HS-27A (cell line): ENCODE measurements around the gene HDLBP.
"Not testable (repeated sequence)": the region's sequence is repeated elsewhere in the genome, so short reads cannot be mapped to it uniquely, and the experiment has no call there.

Experiments used
- DNase-seq: peaks from one replicate; pipeline ENCODE4 v3.0.0-alpha.2; 2012; ENCODE audit warnings: low read depth, missing footprints

HDLBP gene

GRCh38 chr2:241209271-241209670 is 106.2 kb downstream of the HDLBP start:
- DNase-seq, result no peak

DNA sequence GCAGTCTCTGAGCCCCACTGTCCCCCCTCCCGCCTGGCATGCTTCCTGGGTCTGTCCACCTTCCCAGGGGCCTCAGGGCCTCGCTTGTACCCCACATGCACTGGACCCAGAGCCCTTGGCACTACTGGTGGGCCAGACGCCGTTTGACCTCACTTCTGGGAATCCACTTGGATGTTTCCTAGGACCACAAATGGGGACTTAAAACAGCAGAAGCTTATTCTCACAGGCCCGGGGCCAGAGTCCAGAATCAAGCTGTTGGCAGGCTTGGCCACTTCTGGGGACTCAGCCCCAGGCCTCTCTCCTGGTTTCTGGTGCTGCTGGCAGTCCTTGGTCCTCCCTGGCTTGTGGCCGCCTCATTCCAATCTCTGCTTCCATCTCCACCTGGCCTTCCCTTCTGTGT is 107.4 kb downstream of the HDLBP start:
- no peak for DNase-seq

- DNase-seq, result no peak
Observed at GRCh38 chr2:241207641-241208040, 107.8 kb downstream of the HDLBP start.

DNA sequence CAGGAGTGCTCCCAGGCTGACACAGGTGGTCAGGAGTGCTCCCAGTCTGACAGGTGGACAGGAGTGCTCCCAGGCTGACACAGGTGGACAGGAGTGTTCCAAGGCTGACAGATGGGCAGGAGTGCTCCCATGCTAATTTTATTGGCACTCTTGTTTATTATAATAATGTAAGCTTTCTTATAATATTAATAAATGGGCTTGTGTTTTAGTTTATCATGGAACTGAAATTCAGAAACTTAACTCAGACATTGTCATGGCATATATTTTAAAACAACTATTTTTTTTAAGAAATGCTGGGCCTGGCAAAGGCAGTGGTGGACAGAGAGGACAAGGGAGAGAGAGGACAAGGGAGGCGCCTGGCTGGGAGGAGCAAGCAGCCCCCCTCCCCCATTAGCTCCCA is 108.3 kb downstream of the HDLBP start:
- DNase-seq, result no peak

DNA sequence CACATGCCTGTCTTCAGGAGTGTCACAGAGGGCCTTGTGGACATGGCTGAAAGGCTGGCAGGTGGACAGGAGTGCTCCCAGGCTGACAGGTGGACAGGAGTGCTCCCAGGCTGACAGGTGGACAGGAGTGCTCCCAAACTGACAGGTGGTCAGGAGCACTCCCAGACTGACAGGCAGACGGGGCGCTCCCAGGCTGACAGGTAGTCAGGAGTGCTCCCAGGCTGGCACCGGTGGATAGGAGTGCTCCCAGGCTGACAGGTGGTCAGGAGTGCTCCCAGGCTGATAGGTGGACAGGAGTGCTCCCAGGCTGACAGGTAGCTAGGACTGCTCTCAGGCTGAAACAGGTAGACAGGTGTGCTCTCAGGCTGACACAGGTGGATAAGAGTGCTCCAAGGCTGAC is 110.4 kb downstream of the HDLBP start:
- DNase-seq, result no peak

DNA sequence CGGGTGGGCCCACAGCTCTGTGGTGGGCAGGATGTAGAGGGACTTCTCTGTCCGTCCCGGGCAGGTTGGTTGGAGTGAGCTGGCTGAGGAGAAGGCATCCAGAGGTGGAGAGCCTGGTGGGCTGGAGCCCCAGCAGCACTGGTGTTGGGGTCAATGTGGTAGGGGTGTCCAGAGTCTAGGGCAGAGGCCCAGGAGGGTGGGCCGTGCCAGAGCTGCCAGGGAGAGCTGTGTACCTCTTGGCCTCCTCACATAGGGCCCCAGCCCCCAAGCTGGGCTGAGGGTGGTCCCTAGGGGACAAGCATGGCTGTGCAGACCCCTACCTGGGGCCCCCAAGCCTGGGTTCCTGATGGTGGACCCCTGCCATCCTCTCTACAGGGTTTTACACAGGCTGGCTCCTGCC is 111.0 kb downstream of the HDLBP start:
- DNase-seq, result no peak

DNA sequence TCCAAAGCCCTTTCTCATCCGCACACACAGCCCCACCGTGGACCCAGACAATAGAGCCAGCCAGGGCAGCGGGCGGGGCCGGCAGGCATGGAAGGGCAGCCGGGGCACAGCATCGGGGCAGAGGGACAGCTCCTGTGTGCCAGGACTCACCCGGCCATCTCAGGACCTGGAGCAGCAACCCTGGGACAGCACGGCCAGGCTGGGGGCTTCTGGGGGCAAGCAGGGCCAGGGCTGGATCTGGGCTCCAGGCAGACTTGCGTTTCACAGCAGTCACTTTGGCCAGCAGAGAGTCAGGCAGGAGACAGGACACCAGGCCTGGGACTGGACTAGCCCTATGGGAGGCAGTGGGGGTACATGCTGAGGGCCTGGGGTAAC is 111.5 kb downstream of the HDLBP start:
- no peak for DNase-seq

DNA sequence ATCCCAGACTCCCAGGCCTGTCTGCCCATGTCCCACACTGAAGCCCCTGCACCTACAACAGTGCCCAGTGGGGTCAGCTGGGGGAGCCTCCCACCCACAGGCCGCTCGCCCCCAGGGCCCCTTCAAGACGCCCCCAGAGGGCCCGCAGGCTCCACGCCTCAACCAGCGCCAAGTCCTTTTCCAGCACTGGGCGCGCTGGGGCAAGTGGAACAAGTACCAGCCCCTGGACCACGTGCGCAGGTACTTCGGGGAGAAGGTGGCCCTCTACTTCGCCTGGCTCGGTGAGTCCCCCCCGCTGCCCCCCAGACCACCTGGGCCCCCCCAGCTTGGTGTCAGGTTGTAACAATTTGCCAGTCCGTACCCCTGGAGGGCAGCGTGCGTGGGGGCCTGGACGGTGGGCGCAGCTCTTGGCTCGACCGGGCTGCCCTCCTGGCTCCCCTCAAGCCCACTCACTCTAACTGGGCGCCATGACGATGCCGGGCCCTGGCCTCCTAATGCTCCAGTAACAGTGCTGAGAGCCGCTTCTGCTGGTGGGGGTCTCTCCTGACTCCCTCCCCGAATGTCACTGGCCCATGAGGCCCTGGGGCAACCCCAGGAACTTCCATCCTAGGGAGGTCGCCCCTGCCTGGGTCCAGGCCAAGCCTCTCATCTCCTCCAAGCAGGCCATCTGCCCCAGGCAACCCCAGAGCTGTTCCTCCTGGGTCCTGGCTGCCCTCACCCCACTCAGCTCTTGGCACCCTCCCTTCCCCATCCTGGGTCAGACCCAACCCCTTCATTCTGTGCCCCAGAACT is 112.1 kb downstream of the HDLBP start:
- DNase-seq, result no peak

- no peak for DNase-seq
Observed at GRCh38 chr2:241202681-241203080, 112.8 kb downstream of the HDLBP start.

GRCh38 chr2:241202268-241202585 is 113.2 kb downstream of the HDLBP start:
- DNase-seq, result no peak

DNA sequence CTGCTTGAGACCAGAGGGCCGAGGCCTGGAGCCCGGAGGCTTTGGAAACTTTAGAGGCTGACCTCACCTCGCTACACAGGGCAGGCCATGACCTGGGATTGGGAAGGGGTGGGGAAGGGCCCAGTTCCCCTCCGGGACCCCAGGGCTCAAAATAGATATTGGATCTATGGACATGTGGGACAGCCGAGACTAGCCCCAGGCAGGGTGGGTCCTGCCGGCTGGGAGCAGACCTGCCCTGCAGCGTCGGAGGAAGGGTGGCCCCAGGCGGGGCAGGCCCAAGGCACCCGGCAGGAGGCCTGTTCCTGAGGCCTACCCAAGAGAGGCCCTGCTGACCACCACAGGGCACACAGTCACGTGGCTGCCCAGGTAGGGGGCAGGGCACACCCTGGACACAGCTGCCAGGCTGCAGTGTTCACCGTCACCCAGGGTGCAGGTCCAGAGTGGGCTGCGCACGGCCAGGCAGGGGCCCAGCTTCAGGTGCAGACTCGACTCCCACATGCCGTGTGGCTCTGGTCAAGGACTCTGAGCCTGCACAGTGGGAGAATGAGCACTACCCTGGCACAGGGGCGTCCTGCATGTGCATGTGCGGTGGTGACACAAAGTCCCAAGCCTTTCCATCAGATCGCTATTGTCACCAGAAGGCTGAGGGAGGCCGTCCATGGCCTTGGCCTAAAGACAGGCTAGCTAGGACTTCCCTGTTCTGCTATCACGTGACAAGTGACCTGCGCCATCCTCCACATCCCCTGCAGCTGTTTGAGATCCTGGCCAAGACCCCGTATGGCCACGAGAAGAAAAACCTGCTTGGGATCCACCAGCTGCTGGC is 113.8 kb downstream of the HDLBP start:
- no peak for DNase-seq

GRCh38 chr2:241200822-241201395 is 114.6 kb downstream of the HDLBP start:
- no peak for DNase-seq

DNA sequence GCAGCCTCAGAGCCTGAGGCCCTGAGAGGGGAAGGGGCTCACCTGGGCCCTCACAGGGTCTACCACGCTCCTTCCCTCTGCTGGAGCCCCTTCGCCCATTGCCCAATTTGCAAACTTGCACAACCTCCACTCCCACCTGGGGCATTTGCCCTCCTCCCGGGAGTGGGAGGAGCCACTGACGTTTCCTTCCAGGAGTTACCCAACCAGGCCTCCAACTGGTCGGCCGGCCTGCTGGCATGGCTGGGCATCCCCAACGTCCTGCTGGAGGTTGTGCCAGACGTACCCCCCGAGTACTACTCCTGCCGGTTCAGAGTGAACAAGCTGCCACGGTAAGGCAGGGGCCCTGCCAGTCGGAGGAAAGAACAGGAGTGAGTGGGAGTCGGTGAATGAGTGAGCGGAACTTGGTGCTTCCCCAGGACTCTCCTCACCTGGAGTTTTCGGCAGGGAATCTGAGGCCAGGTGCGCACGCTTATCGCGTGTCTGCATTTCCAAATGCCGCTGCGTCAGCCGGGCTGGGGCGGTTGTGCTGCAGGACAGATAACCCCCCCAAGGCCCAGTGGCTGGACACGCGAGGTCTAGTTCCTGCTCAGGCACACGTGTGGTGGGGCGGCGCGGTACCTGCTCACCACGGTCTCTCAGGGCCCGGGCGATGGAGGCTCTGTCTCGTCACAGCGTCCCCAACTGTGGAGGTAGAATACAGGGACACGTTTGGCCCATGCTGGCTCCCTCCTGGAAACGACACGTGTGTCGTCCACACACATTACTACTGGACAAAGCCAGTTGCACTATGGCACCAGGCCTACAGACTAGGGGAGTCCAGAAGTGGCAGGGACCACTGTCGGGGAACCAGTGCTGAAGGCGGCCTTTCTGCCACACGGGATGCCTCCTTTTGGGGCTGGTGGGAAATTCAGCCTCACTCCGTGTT is 115.3 kb downstream of the HDLBP start:
- no peak for DNase-seq

GRCh38 chr2:241199286-241199685 is 116.2 kb downstream of the HDLBP start:
- no peak for DNase-seq

GRCh38 chr2:241198381-241199279 is 116.8 kb downstream of the HDLBP start:
- no peak for DNase-seq

GRCh38 chr2:241197947-241198346 is 117.5 kb downstream of the HDLBP start:
- DNase-seq, result no peak

GRCh38 chr2:241197246-241197645 is 118.2 kb downstream of the HDLBP start:
- DNase-seq, result not testable (repeated sequence)

DNA sequence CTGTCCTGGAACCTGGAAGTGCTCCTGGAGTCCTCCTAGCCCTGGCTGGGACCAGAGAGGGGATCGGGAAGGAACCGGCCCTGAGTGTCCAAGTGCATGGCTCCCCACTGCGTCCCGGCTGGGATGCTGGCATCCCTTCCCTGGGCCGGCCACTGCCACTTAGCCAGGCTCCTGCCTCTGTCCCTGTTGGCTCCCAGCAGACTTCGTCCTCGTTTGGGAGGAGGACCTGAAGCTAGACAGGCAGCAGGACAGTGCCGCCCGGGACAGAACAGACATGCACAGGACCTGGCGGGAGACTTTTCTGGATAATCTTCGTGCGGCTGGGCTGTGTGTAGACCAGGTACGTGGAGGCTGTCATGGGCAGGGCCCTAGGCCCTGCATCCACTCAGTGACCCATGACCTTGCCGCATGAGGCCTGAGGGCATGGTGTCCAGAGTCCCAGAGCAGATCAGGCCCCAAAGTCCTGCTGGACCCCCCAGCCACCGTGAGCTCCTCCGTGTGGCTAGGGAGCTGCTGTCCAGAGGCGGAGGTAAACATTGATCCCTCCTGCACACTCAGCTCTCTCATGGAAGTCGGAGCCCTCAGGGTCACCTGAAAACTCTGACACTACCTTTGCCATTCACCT is 119.9 kb downstream of the HDLBP start:
- no peak for DNase-seq

DNA sequence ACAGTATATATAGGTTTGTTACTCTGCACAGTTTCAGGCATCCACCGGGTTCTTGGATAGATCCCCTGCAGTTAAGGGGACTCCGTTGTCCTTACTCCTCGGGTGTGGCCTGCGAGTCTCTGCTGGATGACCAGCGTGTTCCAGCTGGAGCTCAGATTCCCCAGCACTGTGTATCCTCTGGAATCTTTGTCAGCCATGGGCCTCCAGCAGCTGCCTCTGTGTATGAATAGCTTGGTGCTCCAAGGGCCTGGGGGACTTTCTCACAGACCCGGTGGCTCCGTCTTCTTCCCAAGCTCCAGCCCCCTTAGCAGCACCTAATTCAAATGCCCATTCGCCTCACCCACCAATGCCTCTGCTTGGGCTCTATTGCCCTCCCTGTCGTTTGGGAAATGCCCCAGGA is 120.7 kb downstream of the HDLBP start:
- no peak for DNase-seq

GRCh38 chr2:241193271-241193670 is 122.2 kb downstream of the HDLBP start:
- DNase-seq, result no peak

- DNase-seq, result no peak
Observed at GRCh38 chr2:241191081-241191480, 124.4 kb downstream of the HDLBP start.
